GM21717 (cell line): ENCODE results near the gene NPAS2.

Source experiments
- ATAC-seq: cut with Tn5 transposase; IDR thresholded peaks from one replicate; pipeline ENCODE4 v1.9.1; 2021; ENCODE audit warnings: mild to moderate bottlenecking, moderate library complexity; ENCODE audit not compliant: unreplicated experiment

NPAS2 gene, protein sequence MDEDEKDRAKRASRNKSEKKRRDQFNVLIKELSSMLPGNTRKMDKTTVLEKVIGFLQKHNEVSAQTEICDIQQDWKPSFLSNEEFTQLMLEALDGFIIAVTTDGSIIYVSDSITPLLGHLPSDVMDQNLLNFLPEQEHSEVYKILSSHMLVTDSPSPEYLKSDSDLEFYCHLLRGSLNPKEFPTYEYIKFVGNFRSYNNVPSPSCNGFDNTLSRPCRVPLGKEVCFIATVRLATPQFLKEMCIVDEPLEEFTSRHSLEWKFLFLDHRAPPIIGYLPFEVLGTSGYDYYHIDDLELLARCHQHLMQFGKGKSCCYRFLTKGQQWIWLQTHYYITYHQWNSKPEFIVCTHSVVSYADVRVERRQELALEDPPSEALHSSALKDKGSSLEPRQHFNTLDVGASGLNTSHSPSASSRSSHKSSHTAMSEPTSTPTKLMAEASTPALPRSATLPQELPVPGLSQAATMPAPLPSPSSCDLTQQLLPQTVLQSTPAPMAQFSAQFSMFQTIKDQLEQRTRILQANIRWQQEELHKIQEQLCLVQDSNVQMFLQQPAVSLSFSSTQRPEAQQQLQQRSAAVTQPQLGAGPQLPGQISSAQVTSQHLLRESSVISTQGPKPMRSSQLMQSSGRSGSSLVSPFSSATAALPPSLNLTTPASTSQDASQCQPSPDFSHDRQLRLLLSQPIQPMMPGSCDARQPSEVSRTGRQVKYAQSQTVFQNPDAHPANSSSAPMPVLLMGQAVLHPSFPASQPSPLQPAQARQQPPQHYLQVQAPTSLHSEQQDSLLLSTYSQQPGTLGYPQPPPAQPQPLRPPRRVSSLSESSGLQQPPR

DNA sequence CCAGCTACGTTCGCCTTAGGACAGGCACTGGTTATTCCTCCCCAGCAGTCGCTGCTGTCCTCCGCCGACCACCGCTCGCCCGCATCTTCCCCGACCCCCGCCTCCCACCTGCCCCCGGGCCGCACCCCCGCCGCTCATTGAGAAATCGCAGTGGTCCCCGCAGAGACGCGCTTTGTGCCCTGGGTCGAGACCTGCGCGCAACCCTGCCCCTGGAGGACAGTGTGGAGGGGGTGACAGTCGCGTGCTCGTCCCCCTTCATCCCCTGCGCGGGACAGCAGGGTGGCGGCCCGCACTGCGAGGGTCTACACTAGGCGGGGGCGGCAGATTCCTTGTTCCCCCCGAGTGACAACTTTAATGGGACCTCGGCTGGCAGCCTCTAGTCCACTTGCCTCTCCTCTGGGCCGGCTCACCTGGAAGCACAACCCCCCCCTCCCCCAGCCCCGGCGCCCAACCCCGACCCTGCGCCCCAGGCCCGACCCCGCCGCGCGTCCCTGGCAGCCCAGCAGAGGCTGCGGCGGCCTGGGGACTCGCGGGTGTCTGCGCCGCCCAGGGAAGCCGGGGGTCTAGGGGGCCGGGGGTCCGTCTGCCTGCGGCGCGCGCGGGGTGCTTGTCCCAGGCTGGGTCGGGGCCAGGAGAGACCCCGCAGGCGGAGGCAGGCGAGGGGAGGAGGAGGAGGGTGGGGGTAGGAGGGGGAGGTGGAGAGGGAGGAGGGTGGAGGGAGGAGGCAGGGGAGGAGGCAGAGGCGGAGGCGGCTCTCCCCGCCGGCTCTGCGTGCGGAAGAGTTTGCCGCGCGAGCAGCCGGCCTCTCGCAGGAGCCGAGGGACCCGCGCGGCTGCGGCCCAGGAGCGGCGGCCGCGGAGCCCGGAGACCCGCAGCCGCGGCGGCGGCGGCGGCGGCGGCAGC is at the start of gene NPAS2:
NPAS2 (plus strand) TSS at position 770 of the 903 bp plus-strand sequence. CDS start 84,616 bp downstream, outside the sequence.
- ATAC-seq: no peak

DNA sequence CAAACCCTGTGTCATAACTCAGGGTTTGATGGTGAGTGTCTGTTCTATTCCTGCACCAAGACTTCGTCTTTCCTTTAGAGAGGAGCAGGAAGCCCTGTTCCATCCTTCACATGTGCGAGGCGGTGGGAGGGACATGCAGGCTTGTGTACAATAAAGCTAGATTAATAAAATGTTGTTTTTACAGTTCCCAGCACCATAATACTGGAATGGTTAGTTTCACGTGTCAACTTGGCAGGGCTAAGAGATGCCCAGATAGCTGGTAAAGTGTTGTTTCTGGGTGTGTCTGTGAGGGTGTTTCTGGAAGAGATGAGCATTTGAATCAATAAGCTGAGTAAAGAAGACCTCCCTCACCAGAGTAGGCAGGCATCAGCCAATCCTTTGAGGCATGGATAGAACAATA is 48.8 kb upstream of the NPAS2 start:
- no peak for ATAC-seq

DNA sequence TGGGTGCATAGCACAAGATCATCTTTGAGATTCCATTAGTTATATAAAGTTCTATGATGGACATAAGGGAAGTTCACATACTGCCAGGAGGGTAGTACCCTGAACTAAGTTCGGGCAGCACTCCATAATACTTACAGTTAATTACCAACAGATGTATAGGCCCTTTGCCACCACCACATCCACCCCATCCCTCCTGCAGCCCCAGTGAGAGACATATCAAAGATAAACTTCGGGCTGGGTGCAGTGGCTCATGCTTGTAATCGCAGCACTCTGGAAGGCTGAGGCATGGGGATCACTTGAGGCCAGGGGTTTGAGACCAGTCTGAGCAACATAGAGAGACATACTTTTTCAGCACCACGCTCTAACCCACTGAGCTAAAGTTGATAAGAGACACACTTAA is 46.4 kb upstream of the NPAS2 start:
- no peak for ATAC-seq

DNA sequence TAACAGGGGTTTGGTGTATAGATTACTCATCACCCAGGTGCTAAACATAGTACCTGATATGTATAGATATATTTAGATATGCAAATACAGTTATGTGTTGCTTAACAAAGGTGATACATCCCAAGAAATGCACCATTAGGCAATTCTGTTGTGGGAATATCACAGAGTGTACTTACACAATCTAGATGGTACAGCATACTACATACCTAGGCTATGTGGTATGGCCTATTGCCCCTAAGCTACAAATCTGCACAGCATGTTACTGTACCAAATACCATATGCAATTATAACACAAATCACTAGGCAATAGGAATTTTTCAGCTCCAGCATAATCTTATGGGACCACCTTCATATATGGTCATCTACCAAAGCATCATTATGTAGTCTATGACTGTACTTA is 43.5 kb upstream of the NPAS2 start:
- no peak for ATAC-seq

DNA sequence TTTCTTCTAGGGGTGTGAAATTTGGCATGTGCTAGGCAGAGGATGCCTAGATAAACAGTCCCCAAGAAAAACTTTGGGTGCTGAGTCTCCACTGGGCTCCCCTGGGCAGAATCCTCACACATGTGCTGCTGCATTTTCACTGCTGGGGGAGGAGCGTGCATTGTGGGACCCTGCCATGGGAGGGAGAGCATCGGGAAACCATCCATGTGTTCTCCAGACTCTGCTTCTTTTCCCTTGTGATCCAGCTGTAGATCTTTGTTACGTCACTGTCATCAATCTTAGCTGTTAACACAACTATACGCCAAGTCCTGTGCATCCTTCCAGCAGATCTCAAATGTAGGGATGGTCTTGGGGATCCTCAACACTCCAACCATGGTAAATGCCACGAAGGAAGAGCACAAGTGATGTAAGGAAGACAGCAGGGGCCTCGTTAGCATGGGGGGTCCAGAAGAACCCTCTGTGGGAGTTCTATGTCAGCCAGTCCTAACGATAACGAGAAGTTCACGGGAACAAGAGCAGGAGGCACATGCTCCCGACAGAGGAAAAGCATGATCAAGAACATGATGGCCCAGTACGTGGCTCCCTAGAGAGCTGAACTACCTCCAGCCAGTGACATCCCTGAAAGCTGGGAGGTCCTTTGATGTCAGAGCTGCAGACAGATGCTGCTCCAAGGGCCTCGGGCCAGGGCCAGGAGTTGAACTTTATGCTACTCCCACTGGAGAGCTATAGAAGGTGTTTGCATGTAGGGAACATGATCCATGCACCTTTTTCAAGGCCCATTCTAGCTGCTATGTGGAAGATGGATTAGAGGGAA is 41.1 kb upstream of the NPAS2 start:
- no peak for ATAC-seq

DNA sequence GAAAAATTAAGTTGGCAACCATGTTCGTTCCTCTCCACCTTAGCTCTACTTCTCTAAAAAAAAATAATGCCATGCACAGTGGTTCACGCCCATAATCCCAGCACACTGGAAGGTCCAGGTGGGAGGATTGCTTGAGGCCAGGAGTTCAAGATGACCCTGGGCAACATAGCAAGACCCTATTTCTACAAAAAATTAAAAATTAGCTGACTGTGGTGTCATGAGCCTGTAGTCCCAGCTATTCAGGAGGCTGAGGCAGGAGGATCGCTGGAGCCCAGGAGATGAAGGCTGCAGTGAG is 40.1 kb upstream of the NPAS2 start:
- no peak for ATAC-seq

DNA sequence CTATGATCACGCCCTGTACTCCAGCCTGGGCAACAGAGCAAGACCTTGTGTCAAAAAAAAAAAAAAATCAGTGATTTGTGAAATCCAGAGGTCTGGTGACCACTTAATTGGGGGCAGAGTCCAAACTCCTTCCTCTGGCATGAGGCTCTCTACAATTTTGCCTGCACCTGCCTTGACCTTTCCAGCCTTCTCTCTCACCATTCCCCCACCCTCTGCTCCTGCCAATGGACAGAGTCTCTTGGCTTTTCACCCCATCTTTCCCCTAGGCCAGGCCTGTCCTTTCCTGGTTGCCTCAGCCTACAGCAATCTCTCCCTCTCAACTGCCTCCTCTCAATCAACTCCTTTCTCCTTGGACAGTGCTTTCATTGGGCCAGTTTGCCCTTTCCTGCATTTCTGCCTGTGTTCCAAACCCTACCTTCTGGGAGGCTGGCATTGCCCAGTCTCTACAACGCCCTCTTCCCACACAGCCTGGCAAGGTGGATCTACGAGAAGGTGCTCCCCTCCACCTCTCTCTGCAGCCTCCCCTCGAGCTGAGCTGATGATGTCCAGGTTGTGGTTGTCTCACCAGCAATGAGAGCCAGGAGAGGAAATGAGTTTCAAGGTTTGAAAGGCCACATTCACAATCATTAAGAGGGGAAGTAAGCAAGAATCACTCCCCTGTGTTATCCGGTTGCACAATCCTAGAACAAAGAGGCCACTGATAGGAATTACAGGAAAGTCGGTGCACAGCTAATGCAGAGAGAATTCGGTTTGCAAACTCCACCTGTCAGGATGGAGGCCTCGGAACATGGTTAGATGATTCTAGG is 39.5 kb upstream of the NPAS2 start:
- ATAC-seq: no peak

DNA sequence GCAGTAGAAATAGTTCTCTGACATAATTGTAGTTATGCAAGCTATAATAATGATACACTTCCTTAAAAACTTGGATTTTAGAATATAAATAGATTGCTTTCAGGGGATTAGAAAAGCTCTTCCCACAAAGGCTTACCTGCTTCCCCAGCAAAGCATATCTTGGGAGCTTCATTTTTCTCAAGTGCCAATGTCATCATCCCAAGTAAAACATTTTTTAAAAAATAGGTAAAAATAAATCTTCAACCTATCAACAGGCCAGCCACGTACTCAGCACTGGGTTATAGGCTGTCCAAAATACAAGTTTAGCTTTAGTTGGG is 39.0 kb upstream of the NPAS2 start:
- ATAC-seq: no peak

DNA sequence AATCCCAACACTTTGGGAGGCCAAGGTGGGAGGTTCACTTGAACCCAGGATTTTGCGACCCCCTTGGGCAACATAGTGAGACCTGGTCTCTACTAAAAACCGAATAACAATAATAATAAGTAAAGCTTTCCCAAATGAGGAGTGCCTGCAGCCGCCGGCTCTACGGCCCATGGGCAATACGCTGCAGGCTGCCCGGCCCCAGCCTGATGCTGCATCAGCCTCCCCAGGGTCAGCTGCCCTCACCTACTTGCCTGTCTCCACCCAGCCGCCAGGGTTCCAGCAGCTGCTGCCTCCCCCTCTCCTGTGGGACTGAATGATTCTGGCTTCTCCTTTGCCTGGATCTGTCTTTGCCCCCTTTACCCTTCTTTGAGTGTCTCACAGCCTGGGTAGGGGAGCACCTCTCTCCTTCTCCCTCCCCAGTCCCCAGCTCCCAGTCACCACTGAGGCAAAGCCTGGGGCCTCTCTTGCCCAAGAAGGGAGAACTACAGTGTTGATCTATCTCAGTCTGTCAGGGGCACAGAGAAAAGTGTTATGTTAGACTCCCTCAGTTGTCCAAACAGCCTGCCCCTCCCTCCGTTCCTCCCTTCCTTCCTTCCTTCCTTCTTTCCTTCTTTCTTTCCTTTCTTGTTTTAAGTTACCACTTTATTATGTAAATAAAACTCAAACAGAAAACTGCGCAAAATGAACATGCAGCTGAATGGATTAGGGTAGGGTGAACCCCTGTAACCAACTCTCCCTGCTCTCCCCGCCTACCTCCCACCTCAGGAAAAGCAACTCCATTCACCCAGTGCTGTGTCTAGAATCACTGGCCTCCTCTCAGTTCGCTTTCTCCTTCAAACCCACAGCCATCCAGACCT is 38.2 kb upstream of the NPAS2 start:
- no peak for ATAC-seq

DNA sequence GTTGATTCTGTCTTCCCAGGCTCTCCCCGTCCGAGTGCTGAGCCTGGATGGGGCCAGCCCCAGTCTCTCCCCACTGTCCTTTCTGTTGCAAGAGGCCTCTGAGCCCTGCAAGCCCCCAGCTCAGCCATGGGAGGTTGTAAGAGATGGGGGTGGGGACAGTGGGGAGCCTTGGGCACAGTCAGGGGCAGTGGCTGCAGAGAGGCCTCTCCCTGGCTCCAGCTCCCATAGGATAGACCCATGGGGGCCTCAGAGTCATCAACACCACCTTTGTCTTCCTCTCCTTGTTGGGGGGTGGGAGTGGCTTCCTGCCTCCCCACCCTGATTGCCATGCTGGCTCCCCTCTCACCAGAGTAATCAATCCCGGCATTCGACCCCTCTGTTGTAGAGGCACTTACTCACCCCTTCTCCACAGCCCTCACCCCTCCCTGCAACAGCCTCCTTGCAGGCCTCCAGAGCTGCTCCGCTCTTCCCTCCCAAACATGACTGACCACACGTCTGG is 37.5 kb upstream of the NPAS2 start:
- no peak for ATAC-seq

DNA sequence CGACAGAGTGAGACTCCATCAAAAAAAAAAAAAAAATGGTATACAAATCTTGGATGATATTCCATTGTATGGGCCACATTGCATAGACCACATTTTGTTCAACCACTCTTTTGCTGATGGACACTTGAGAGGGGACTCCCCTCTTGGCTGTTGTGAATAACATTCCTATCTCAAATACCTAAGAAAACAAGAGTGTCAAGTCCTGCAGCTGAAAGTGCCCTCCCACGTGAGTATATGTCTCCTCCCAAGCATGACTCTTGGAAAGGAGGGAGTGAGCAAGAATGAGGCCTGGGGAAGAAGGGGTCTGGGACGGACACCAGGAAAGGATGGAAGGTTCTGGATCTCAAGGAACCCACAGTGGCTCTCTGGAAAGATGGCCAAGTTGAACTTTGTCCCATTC is 36.0 kb upstream of the NPAS2 start:
- ATAC-seq: no peak

DNA sequence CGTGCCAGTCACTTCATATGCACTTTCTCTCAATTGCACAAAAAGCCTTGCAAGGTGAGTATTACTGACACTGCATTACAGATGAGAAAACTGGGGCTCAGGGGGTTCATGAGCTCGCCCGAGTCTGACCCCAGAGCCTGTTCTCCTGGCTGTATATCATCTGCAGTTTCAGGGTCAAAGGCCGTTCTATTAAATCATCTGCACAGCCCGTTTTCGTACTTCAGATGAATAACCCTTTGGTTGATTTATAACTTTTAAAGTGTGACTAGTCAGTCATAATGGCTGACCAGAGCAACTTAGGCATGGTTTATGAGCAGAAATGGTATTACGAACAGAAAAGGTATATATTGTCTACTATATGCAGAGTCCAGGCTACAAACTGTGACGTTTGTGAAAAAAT is 35.3 kb upstream of the NPAS2 start:
- no peak for ATAC-seq

DNA sequence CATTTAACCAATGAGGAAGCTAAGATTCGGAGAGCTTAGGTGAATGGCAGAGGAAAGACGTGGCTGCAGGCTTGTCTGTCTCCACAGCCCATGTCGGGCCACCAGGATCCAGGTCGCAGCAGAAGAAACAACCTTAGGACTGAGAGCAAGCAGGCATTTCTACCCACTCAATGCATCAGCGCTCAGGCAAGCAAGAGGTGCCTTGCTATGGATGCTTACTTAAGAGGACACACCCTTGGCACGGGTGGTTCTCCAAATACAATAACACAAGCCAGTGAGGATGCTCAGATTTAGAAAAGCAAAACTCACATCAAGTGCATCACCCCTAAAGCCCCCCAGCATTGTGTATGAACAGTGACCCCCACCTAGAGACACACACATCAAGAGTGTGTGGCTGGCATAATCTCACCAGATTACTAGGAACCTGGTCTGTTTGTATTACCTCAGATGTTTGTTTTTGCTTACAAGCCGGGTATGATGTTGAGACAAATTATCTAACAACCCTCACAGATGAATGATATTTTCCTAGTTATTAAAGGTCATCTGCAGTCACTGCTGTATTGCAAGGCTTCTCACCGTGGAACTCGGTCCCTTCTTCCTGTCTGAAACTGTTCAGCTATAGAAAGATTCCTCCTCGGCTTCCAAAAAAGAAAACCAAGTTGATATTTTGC is 34.2 kb upstream of the NPAS2 start:
- no peak for ATAC-seq

DNA sequence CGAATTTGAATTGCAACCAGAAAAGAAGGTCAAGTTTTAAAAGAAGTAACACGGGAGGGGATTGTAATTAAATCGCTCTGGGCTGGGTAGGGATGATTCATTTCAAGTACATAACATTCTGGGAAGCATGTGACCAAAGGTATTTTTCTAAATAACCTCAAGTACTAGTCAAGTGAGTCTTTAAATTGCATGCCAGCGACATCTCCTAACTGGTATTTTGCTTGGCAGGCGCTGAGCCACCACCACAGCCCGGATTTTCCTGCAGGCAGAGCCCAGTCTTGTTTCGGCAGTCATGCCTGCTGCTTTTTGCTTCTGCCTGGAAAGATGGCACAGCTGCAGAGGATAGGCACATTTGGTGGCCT is 33.7 kb upstream of the NPAS2 start:
- ATAC-seq: no peak

DNA sequence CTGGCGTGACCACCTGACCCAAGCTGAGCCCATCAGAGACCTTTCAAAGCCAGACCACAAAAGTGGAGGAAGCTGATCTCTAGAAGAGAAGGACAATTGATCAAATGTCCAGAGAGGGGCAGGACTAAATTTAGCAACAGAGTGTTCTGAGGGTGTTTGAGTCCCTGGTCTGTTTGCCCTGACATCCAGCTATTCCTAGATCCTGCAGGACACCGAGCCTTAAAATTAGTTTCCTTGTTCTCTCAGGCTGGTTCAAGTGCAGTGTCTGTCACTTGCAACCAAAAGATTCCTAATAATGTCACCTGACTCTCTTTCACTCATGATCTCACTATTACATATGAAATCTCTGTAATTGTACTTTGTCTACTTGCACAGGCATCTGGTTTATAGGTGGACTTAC is 33.0 kb upstream of the NPAS2 start:
- no peak for ATAC-seq

DNA sequence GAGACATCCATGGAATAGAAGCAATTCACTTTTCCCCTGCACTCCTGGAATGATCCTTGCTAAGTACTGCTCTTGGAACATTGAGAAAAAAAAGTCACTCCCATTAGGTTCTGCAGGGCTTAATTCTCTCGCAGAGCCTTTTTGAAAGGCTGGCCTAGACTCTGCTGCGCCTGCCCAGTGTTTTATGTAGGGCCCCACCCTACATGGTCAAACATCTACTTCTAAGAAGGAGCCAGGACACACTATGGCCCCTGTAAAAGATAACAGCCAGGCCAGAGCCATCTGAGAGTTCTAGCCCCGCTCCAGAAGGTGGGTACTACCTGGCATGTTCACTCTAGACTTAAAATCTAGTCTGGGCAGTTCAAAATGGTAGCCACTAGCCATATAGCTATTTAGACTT is 30.6 kb upstream of the NPAS2 start:
- ATAC-seq: no peak

DNA sequence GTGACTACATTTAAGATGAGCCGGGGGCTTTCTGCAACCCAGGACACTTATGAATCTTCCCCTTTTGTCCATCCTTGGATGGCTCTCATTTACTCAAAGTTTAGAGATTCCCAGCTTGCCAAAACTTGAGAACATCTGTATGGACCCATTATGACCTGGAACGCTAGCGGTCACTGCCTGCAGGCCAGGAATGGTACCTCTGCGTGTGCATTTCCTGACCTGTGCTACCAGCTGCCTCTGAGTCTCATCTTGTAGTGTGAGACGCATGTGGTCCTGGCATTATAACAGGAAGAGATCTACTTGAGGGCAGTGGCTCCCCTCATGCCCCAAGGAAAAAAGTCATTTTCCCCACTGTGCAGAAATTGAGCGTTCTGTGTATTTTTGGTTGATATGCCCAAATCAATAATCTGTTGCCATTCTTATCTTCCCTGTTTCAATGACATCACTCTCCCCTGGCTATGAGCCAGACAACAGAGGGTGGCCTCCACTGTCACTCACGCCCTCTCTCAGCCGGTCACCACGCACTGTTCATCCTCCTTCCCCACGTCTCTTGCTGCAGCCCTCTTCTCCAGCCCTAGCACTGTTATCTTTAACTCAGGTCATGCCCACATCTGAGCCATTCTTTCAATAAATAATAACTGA is 28.5 kb upstream of the NPAS2 start:
- ATAC-seq: no peak

DNA sequence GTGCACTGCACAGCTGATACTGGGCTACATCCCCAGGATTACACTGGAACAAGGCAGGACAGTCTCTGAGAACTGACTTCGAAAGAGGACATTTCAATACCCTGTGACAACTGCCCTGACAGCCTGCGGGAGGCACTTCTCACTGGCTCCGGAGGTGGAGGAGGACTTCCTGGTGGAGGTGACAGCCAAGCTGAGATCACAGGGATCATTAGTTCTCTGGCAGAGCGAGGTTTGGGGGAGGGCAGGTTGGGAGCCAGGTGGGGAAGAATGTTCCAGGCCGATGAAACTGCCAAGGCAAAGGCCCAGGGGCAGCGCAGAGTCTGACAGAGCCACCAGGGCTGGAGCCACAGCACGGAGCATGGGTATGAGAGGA is 28.0 kb upstream of the NPAS2 start:
- ATAC-seq: no peak
